GM13977 (cell line): ENCODE measurements around the gene SMOC2.

Experiments
- DNase-seq: peaks from one replicate; pipeline ENCODE4 v3.0.0; 2012; ENCODE audit warnings: low spot score
- CTCF ChIP-seq: IDR thresholded peaks from 2 replicates; pipeline ENCODE4 v1.5.1; 2012; ENCODE audit warnings: mild to moderate bottlenecking, control low read depth; ENCODE audit not compliant: insufficient read depth; ENCODE audit errors: extremely low read depth, missing control alignments
- in situ Hi-C: fragments of 300-500 bp; cut with MboI; formaldehyde crosslinking; loops from one replicate; pipeline ENCODE4 v1.12.0; 2022; ENCODE audit warnings: low sequenced_read_pairs, low pct_unique_long_range_greater_than_20kb, mixed read lengths, inconsistent platforms; ENCODE audit not compliant: unreplicated experiment

The SMOC2 gene

GRCh38 chr6:168623736-168624135 is 182.8 kb downstream of the SMOC2 start:
- no peak for TF ChIP-seq CTCF
- DNase-seq = no peak
- in situ Hi-C loops = no loop called here

- no peak for DNase-seq
- TF ChIP-seq CTCF = no peak
- in situ Hi-C loops = no loop called here
Measured at GRCh38 chr6:168624540-168624939, 183.6 kb downstream of the SMOC2 start.

- TF ChIP-seq CTCF = no peak
- DNase-seq = no peak
- in situ Hi-C loops = no loop called here
Measured at GRCh38 chr6:168624948-168625347, 184.0 kb downstream of the SMOC2 start.

GRCh38 chr6:168625602-168626001 is 184.6 kb downstream of the SMOC2 start:
- TF ChIP-seq CTCF = no peak
- in situ Hi-C loops = no loop called here
- DNase-seq = no peak

- DNase-seq = no peak
- in situ Hi-C loops = no loop called here
- TF ChIP-seq CTCF = no peak
Measured at GRCh38 chr6:168626046-168626602, 185.1 kb downstream of the SMOC2 start.

GRCh38 chr6:168627506-168628175 is 186.7 kb downstream of the SMOC2 start:
- in situ Hi-C loops = no loop called here
- DNase-seq = no peak
- TF ChIP-seq CTCF = no peak
